ENCODE results near the gene PPP1R15B. TPM values are rescaled to one million over a fixed set of nuclear protein-coding genes. Genes with fewer than 3 reads are reported as not detected.

The PPP1R15B gene
- total RNA-seq, 1 donor from 2014 or later, result 23.4 TPM

GRCh38 chr1:204357551-204358490 lies 53.8 kb downstream of the PPP1R15B start:
- TF ChIP-seq CTCF (IDR thresholded peaks at IDR 0.05; ENCODE audit: insufficient read depth, low read length, severe bottlenecking), result no peak
- FAIRE-seq (no peak), DNase-seq (ENCODE audit: low read depth) (no peak)

GRCh38 chr1:204356997-204357396 lies 54.6 kb downstream of the PPP1R15B start:
- no peak for DNase-seq (ENCODE audit: low read depth)
- Histone ChIP-seq H3K27me3 (ENCODE audit: control insufficient read depth, insufficient read depth, low read length) (no peaks in the 10 kb centered on the region), H3K4me3 (ENCODE audit: low read depth, low read length) (no peak overlapping the region), H3K36me3 (ENCODE audit: control insufficient read depth, insufficient read depth, low read length) (no peaks in the 10 kb centered on the region)
- FAIRE-seq, result no peak
- TF ChIP-seq CTCF (IDR thresholded peaks at IDR 0.05; ENCODE audit: insufficient read depth, low read length, severe bottlenecking), result no peak

More at GRCh38 chr1:204357551-204358490, 53.8 kb downstream of the PPP1R15B start:
- H3K36me3 ChIP-seq (ENCODE audit: control insufficient read depth, insufficient read depth, low read length), result no peaks in the 10 kb centered on the region
- no peaks in the 10 kb centered on the region for H3K27me3 ChIP-seq (ENCODE audit: control insufficient read depth, insufficient read depth, low read length)
- no peak overlapping the region for H3K4me3 ChIP-seq (ENCODE audit: low read depth, low read length)

- Histone ChIP-seq H3K4me3 (ENCODE audit: low read depth, low read length) (no peak overlapping the region), H3K36me3 (ENCODE audit: control insufficient read depth, insufficient read depth, low read length) (no peaks in the 10 kb centered on the region), H3K27me3 (ENCODE audit: control insufficient read depth, insufficient read depth, low read length) (no peaks in the 10 kb centered on the region)
- TF ChIP-seq CTCF (IDR thresholded peaks at IDR 0.05; ENCODE audit: insufficient read depth, low read length, severe bottlenecking), result no peak
- no peak for DNase-seq (ENCODE audit: low read depth)
- no peak for FAIRE-seq
Measured at GRCh38 chr1:204355913-204356312, 55.7 kb downstream of the PPP1R15B start.

GRCh38 chr1:204354579-204354978 lies 57.0 kb downstream of the PPP1R15B start:
- no peak for TF ChIP-seq CTCF (IDR thresholded peaks at IDR 0.05; ENCODE audit: insufficient read depth, low read length, severe bottlenecking)
- FAIRE-seq (no peak), DNase-seq (ENCODE audit: low read depth) (no peak)
- H3K27me3 ChIP-seq (ENCODE audit: control insufficient read depth, insufficient read depth, low read length), result no peaks in the 10 kb centered on the region
- no peaks in the 10 kb centered on the region for H3K36me3 ChIP-seq (ENCODE audit: control insufficient read depth, insufficient read depth, low read length)
- H3K4me3 ChIP-seq (ENCODE audit: low read depth, low read length), result no peak overlapping the region

Other genes with a start within 250 kb of the PPP1R15B start
- gene REN, start 245.5 kb downstream of the PPP1R15B start, total RNA-seq, result 0.26 TPM in 2 replicates
- not detected in 2 replicates for gene KISS1, start 215.3 kb downstream of the PPP1R15B start, total RNA-seq
- 1.2 and 1.8 TPM in 2 replicates for gene GOLT1A, start 197.8 kb downstream of the PPP1R15B start, total RNA-seq
- gene PLEKHA6, start 51.9 kb downstream of the PPP1R15B start, total RNA-seq, result 2.1 and 3.5 TPM in 2 replicates
- 2.1 and 8.4 TPM in 2 replicates for gene PIK3C2B, start 83.0 kb upstream of the PPP1R15B start, total RNA-seq
- 23.4 and 25.3 TPM in 2 replicates for gene MDM4, start 104.6 kb upstream of the PPP1R15B start, total RNA-seq

Data from bronchial epithelial cell (primary cell).